GM12874 (cell line): ENCODE results near the gene ARHGEF3.

Experiments
- CTCF ChIP-seq: IDR thresholded peaks from 2 replicates; pipeline ENCODE4 v1.5.1; 2011; ENCODE audit warnings: low read depth, mild to moderate bottlenecking, control low read depth, low read length, moderate library complexity; ENCODE audit not compliant: insufficient read depth

ARHGEF3 gene

GRCh38 chr3:56790016-56790821 lies 11.5 kb downstream of the ARHGEF3 start:
- TF ChIP-seq CTCF, result no peak

GRCh38 chr3:56789076-56789475 lies 12.7 kb downstream of the ARHGEF3 start:
- TF ChIP-seq CTCF, result no peak

GRCh38 chr3:56788521-56788920 lies 13.2 kb downstream of the ARHGEF3 start:
- TF ChIP-seq CTCF, result no peak

GRCh38 chr3:56787784-56788256 lies 13.9 kb downstream of the ARHGEF3 start:
- TF ChIP-seq CTCF, result no peak

- no peak for TF ChIP-seq CTCF
Observed at GRCh38 chr3:56787258-56787775, 14.4 kb downstream of the ARHGEF3 start.

GRCh38 chr3:56785499-56785898 lies 16.2 kb downstream of the ARHGEF3 start:
- TF ChIP-seq CTCF, result no peak

- no peak for TF ChIP-seq CTCF
Observed at GRCh38 chr3:56784448-56785001, 17.2 kb downstream of the ARHGEF3 start.
